ENCODE measurements around the gene ATP23.
A peak's percentile ranks its signal among the peaks of the same experiment; 100 is the strongest.

The ATP23 gene, protein sequence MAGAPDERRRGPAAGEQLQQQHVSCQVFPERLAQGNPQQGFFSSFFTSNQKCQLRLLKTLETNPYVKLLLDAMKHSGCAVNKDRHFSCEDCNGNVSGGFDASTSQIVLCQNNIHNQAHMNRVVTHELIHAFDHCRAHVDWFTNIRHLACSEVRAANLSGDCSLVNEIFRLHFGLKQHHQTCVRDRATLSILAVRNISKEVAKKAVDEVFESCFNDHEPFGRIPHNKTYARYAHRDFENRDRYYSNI

DNA sequence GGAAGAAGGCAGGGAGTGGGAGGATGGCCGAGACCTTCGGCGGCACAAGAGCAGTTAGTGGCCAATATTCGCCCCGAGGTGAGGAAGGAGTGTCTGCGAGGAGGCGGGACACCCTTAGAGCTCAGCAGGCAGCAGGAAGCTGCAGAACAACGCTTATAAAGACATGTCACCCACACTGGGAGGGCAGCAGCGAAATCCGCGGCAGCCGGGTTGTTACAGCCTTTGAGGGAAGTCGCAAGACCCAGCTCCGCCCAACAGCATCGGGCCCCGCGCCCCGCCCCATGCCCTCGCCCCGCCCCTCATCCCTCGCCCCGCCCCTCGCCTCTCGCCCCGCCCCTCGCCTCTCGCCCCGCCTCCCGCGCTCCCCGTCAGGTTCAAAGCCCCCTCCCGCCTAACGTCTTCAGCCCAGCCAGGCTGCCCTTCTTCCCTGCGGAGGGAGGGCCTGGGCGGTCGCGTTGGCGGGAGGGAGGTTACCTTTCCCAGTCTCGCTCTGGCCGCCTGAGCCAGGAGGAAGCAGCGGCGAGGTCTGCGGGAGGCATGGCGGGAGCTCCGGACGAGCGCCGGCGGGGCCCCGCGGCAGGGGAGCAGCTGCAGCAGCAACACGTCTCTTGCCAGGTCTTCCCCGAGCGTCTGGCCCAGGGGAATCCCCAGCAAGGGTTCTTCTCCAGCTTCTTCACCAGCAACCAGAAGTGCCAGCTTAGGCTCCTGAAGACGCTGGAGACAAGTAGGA, at the start of gene ATP23:
Gene ATP23 (plus strand): TSS at position 403 of the 730 bp plus-strand sequence. CDS start 135 bp downstream, at position 538.
- DNase-seq, result peak; percentile 96

DNA sequence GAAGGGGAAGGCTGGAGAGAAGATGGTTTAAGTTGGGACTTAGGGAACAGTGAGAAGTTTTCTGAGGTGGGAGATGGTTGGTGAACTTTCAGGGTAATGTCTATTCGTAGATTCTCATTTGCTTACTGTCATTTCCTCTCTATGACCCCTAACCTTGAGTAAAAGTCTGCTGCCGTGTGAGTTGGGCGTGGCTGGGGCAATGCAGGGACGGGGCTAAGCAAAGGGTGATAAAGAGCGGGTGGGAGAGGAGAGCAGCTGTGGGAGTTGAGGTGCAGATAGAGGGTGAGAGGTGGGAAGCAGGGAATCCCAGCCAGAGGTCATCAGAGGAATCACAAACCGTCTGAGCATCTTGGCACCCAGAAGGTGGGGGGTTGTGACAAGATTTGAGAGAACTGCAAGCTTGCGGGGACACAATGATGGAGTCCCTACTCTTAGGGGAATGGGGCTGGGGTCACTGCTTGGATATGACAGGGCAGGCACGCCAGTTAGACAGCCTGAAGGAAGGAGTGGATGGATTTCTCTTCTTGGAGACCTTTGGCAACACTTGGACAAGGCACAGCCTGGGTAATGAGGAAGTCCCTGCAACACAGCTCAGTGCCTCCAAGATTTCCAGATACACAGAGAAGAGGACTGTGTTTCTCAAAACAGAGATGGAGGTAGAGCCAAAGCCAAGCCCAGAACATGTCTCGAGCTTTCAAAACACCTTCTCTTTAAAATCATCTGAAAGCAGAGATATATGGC, 49.0 kb upstream of the ATP23 start:
- no peak for DNase-seq

DNA sequence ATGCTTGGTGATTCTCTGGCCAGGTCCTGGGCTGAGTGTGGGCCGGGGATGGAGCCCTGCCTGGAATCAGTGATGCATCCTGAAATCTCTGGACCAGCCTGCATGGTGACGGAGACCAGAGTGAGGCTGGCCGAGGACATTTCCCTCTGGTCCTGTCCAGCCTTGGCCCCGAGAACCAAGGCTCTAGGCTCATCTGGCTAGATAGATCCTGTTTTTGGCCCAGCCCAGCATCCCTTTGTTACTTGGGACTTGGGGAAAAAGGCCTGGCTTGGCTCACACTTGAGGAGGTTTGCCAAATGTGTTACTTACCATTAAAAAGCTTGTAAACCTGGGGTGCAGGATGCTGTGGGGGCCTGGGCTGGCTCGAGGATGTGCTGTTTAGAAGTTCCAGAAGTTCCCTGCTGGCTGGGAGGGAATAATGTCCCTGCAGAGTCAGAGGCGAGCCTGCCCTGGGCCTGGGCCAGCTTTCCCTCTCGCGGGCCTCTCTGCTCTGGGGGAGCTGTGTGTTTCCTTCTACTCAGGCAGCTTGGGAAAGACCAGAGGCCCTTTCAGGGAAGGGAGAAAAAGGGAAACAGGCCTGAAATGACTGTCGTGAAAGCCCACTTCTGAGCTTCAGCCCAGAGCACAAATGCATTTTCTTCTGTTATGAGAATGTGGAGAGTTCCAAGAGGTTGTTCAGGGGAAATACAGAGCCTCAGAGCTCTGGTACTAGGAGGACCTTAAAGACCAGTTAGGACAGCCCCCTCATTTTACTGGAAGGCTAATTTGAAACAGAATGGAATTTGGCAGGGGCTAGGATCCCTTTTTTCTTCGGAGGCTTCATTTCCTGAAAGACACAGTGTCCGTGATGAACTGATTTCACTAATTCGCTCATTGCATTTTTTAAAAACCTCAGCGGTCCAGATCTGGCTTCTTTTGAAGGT, 47.7 kb upstream of the ATP23 start:
- no peak for DNase-seq

DNA sequence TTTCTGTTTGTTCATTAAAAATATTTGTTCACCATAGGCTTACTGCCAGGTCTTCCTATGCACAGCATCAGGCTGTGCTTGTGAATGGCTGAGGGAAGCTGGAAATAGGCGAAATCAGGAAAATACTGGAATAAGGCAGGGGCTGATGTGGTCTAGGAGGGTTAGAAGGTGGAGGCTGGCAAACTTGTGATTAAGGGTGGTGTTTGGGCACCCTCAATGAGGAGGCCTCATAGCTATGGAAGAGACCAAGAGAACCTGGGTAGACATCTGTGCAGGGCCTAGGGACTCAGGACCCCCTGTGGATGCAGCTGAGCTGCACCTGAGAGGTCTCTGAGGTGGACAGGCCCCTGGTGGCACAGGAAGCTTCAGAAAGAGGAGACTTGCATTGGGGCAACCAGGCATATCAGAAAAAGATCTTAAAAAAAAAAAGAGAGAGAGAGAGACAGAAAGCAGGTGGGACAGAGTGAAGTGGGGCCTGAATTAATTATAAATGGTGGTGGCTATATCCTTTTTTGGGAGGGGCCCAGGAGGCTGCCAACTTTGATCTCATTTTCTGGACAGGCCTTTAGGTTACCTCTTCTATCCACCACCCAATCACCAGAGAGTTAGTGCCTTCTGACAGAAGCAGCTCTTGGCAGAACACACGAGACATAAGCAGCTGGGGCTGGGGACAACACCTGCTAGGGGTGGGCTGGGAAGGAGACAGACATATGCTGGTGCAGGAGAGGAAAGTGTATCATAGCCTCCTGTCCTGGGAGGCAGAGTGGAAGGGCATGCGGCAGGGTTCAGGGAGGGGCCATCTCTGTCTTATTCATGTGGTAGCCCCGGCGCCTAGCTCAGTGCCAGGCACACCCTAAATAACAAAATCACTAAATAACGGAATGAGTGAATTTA, 46.7 kb upstream of the ATP23 start:
- no peak for DNase-seq

DNA sequence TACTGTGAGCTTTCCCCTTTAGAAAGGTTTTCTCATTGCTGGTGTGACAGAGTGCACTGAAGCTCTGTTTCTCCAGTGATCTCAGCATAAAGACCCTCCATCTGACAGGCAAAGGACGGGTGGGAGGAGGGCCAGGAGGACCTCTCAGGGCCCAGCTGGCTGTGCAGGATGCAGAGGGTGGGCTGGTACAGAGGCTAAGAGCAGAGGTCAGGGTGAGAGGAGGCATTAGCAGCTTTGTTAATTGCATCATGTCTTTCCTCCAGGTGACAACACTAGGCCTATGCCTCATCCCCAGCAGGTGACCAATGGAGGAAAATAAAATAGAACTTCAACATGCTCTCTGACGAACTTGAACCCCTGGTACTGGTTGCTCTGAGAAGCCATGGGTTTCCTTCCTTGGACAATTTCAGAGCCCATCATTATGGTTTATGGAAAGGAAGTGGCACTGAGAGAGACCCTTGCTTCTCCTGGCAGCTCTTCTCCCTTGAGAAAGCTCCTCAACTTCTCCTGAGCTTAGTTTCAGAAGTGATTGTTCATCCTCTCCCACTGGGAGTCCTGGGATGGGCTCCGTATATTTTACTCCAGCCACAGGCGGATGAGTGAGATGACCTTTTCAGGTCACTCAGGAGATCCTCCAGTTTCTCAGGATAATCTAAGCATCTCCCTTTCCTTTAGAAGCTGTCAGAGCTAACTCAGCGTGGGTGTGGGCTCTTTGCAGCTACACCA, 45.8 kb upstream of the ATP23 start:
- DNase-seq, result no peak

DNA sequence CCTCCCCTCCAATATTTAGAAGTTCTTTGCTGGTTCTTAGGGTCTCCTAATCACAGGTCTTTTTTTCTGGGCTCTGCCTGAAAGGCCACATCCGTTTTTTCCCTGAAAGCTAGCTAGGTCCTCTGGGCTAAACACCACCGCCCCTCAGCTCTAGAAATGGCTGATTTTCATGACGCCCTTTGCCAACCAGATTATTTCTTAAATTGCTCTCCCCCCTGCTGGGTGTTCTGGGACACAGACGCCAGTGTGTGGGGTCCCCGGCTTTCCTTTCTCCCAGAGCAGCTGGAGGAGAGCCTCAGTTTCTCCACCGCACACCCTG, 45.3 kb upstream of the ATP23 start:
- no peak for DNase-seq

DNA sequence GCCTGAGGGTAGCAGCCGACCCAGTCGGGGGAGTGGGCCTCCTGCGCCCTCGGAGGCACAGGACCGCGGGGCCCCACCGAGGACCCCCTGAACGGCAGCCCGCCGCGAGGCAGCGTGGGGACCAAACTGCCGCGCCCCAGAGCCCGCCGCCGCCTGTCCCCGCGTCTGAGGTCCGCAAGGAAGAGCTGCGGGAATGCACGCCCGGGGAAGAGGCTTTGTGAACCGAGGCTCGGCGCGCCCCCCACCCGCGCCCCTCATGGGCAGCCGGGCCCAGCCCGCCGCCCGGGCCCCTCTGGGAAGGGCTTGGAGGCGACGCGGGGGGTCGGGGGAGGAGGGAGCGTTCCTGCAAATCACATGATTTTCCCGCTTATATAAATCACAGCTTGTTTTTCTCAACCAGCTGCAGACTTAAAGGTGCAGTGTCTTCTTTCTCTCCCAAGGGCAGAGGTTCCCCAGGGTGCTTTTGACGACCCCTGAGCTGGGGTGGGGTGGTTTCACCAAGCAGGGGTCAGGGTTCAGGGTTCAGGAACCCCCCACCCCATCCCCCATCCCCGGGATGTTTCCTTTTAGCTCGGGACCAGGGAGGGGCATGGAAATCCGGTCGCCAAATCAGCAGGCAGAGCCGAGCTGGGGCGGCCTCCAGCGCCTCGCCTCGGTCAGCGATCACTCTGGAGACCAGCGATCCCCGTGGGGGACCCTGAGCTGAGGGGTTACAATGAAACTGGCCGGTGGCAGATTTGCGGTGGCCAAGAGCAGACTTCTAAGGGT, 44.7 kb upstream of the ATP23 start:
- DNase-seq, result peak; percentile 29

DNA sequence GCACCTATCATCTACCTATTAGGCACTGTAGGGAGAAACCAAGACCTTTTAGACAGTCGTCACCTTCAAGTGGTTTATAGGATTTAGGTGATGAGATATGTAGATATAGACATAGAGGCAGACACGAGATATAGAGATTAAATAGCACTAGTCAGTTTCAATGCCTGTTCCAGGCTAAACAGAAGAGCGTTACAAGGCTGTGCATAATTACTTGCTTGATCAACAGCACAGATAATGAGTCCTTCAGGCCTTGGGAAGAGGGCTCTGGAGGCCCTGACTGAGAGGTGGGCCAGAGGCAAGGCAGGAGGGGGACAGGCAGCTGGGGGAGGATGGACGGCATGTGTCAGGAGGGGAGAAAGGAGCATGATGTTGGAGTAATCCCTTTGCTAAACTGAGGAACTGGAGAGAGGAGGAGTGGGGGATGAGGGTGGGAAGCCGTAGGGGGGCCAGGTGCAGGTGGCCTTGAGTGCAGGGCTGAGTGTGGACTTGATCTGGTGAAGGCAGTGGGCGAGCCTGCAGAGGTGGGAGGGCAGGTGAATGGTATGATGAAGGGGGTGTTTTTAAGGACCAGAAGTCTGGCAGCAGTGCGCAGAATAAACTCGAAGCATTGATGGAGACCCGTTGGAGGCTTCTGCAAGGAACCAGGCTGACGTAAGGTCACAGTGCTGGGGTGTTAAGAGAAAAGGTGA, 43.9 kb upstream of the ATP23 start:
- DNase-seq, result no peak

DNA sequence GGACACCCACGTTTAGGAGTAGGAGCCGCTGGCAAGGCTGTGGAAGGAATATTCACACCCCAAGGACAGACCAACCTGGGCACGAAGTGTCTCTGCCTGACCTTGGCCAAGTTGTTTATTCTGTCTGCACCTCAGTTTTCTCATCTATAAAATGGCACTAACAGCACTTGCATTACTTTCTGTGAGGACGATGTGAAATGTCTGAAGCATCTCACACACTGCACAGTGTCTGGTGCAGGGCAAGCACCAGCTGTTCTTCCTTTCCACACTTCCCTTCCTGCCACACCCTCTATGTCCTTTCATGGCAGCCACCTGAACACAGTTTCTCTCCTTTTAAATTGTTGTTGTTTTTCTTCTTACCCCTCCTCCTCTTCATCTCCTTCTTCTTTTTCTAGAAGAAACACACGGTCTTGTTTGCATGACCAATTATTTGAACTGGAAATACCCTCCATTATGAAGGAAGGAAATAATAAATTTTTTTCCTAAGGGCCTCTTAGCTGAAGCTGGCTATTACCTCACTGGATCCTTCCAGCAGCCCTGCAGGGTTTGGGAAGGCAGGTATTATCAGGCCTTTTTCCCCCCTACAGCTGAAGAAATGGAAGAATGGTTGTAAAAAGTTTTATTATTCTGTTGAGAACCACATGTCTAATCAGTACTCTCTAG, 42.9 kb upstream of the ATP23 start:
- DNase-seq, result peak; percentile 27

DNA sequence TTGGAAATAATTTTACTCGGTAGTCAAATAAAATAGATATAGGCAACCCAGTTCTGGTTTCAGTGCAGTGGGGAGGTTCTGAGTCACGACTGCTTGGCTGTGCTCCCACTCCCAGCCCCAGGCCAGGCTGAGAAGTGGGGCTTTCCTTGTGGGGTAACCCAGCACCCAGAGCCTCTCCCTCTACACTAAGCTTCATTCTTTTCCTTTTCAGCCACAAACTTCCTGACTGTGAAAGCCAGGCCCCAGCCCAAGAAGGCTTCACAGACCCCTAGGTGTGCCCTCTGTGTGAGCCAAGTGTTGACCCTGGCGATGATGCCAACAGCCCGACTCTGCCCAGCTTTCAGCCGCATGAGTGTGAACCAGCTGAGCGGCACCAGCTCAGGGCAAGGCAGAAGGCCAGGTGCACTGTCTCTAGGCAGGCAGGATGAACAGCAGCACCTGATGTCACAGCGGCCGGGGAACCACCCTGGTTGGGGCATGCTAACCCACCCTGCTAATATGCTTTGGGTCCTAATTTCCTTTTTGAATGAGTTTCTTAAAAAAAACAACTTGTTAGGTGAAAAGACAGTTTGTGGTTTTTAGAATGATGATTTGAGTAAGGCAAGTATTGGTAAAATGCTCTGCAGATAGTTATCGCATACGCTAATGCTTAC, 42.2 kb upstream of the ATP23 start:
- peak; percentile 87 for DNase-seq

DNA sequence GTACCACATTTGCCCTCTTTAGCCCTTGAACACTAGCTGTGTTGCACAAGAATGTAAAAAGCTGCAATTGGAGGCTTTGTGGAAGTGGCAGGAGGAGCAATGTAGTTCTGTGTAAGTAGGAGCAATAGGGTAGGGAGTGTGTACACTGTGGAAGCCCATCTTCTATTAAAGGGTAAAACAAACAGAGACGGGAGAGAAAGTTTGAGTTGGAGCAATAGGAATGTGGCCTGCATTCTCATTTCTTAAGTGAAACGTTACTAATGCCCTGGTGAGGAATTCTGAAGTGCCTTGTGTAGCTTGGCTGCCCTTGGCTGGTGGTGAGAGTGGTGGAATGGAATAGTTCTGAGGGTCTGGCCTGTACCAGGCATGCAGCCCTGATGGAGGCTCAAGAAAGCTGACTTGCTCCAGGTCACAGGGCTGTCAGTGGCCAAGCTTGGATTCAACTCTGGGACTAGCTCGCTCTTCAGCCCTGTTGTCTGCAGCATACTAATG, 38.8 kb upstream of the ATP23 start:
- no peak for DNase-seq

DNA sequence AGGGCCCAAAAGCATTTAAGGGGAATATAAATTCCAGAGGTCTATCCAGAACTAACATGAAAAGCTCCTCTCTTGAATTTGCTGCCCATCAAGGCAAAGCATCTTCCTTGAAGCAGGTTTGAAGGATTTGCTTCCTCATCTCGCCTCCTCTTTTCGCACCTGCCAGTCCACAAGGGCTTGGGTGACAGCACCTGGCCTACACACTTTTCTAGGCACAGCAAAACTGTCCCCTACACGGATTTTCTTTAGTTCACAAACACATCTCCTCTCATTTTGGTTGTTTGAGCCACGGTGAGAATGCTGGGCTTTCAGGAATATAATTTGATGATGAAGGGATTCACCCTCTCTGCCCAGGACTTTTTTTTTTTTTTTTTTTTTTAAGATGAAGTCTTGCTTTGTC, 36.9 kb upstream of the ATP23 start:
- DNase-seq, result no peak

DNA sequence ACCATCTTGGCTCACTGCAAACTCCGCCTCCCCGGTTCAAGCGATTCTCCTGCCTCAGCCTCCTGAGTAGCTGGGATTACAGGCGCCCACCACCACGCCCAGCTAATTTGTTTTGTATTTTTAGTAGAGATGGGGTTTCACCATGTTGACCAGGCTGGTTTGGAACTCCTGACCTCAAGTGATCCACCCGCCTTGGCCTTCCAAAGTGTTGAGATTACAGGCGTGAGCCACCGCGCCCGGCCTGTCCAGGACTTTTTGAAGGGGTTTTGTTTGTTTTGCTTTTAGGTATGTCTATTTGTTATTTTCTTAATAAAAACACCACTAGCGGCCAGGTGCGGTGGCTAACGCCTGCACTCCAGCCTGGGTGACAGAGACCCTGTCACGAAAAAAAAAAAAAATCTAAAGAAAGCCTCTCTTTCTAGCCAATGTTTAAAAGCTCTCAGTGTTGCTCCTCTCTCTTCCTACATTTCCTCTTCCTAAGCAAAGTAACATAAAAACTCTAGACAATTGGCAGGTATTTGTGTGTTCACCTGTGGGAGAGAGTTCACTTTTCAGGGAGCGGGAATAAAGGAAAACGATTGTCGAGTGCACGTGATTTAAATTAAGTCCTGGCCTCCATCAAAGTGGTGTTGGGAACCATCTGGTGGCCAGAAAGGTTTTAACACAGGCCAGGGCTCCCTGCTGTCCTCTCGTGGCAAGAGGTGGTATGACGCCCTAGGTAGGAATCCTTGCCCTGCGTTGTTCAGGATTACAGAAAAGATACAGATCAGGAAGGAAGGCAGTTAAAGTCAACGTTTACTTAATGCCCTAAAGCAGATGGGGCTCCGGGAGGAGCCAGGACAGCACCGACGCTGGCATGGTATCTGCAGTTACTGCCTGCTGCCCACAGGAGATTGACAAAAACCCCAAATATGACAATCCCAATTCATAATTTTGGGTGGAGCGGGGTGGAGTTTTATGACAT, 36.2 kb upstream of the ATP23 start:
- peak; percentile 87 for DNase-seq

DNA sequence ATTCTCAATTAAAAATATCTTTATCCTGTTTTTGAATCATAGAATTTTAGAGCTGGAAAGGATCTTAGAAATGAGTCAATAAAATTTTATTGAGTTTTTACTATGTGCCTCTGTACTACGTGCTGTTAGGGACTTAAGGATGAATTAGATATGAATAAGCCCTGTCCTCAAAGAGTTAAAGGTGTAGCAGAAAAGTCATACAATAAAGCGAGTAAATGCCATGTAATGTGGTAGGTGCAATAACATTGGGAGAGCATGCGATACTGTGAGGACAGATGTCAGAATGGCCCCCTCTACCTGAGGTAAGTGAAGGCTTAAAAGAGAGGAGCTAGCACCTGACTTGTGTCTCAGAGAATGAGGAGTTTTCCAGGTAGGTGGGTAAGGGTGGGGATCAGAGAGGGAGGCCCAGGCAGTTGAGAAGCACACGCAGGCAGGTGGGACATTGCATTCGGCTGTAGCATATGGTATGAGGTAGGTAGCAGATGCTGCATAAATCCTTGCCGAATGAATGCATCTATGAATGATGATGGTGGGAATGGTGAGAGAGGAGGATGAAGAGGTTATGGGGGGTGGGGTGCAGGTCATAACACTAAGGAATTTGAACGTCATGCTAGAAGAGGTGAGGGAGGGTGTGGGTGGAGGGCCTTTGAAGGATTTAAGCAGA, 35.4 kb upstream of the ATP23 start:
- no peak for DNase-seq

DNA sequence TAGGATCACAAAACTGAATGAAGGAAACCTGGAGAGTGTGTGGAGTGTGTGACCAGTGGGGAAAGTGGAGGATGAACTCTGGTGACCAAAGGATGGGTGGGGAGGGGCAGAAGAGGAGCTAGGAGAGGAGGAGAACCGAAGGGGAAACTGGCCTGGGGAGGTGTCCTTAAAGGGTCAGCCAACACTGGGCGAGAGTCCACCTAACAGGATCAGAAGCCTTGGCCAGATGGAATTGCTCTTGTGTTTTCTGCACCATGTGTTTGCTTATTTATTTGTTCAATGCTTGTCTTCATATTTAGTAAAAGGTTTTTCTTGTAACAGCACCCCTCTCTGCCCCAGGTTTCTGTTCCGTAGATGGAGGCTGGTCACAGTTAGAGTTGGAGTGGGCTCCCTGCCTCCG, 34.5 kb upstream of the ATP23 start:
- DNase-seq, result no peak

DNA sequence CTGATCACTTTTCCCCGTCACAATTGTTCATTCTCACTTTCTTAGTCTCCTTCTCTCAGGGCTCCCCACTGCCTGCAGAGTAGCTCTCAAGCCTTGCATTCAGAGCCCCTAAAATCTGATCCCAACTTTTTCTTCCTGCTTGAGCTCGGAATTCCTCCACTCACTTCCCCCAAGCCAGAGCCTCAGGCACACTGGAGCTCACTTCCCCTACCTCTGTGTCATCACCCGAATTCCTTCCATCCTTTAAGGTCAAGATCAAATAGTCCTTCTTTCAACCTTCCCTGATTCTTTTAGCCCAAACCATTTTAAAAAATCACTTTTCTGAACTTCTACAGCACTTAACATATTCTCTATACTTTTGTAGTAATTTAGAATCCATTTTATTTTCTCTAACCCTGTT, 34.1 kb upstream of the ATP23 start:
- no peak for DNase-seq

DNA sequence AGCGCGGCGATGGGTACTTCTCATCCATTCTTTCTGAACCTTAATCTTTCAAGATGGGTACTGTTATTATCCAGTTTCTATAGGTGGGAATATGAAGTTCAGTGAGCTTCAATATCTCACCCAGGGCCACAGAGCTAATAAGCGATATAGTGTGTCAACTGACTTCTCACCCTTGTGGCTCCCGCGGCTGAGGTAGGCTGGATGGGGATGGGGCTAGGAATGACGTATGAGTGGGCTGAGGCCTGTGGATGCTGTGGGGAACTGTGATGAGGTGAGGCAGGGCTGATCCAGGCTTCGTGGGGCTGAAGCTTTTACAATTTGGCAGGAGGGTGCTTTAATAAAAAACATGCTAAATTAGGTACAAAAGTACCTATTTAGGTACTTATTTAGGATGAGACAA, 32.9 kb upstream of the ATP23 start:
- no peak for DNase-seq

All from CD4-positive, alpha-beta T cell treated with Interleukin-21 for 1 hour (primary cell).